ENCODE measurements around the gene PLEKHG1. TPM values are rescaled to one million over a fixed set of nuclear protein-coding genes. Genes with fewer than 3 reads are reported as not detected.

Gene PLEKHG1
- total and polyA plus RNA-seq, 2 experiments from 2014 or later = 0.89 to 2.5 TPM

DNA sequence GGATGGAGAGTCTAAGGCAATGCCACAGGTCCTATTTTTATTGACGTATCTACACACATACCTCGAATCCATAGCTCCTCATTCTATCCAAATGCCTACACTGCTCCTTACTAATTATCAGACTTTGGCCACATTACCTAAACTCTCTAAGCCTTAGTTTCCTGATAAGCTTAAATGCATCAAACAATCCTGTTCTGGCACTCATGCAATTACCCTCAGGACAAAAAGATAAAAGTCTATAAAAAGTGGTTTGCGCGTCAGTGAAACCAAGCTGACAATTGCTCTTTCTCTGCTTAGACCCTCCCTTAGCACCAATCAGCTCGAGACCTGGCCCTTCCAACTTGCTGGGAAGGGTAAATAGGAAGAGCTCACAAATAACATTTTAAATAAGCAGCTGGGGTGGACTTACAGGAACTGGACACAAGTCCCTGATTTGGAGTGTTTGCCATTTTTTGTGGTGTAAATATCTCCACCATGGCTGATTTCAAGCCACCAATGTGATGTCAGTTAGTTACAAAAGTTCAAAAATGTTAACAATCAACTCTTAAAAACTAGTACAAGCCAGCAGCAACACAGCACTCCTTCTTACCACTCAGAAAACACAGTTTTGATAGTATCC, 7.2 kb upstream of the PLEKHG1 start:
- Mint-ChIP-seq H3K27ac (no peak overlapping the region), H3K9me3 (no peaks in the 10 kb centered on the region)

More for the DNA sequence above, 7.2 kb upstream of the PLEKHG1 start:
- no peaks in the 10 kb centered on the region for H3F3A ChIP-seq (replicated peaks; ENCODE audit: low read depth)
- H3K4me3 ChIP-seq = no peak overlapping the region
- H3K27ac ChIP-seq (ENCODE audit: low read depth) = no peak overlapping the region
- no peak for ATAC-seq
- no peaks in the 10 kb centered on the region for H4K20me1 ChIP-seq (replicated peaks; ENCODE audit: insufficient read depth)
- H3K4me1 Mint-ChIP-seq = peaks cover 6% of the 10 kb centered on the region; the same call in 2 of the 3 replicates
- no peaks in the 10 kb centered on the region for H3K36me3 ChIP-seq (ENCODE audit: insufficient read depth)
- H3K79me2 ChIP-seq (replicated peaks; ENCODE audit: insufficient read depth) = no peaks in the 10 kb centered on the region
- H3K4me3 Mint-ChIP-seq = no peak overlapping the region
- H2AFZ ChIP-seq = no peak overlapping the region
- H3K4me2 ChIP-seq = no peak overlapping the region
- no peaks in the 10 kb centered on the region for H3K4me1 ChIP-seq (ENCODE audit: insufficient read depth)
- TF ChIP-seq, protein P1, sequence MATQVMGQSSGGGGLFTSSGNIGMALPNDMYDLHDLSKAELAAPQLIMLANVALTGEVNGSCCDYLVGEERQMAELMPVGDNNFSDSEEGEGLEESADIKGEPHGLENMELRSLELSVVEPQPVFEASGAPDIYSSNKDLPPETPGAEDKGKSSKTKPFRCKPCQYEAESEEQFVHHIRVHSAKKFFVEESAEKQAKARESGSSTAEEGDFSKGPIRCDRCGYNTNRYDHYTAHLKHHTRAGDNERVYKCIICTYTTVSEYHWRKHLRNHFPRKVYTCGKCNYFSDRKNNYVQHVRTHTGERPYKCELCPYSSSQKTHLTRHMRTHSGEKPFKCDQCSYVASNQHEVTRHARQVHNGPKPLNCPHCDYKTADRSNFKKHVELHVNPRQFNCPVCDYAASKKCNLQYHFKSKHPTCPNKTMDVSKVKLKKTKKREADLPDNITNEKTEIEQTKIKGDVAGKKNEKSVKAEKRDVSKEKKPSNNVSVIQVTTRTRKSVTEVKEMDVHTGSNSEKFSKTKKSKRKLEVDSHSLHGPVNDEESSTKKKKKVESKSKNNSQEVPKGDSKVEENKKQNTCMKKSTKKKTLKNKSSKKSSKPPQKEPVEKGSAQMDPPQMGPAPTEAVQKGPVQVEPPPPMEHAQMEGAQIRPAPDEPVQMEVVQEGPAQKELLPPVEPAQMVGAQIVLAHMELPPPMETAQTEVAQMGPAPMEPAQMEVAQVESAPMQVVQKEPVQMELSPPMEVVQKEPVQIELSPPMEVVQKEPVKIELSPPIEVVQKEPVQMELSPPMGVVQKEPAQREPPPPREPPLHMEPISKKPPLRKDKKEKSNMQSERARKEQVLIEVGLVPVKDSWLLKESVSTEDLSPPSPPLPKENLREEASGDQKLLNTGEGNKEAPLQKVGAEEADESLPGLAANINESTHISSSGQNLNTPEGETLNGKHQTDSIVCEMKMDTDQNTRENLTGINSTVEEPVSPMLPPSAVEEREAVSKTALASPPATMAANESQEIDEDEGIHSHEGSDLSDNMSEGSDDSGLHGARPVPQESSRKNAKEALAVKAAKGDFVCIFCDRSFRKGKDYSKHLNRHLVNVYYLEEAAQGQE (IDR thresholded peaks at IDR 0.05; ENCODE audit: unreplicated experiment) = no peak
- TF ChIP-seq EZH2phosphoT487 (IDR thresholded peaks at IDR 0.05; ENCODE audit: unreplicated experiment) = no peak
- TF ChIP-seq EZH2 (IDR thresholded peaks at IDR 0.05; ENCODE audit: low read depth, unreplicated experiment) = no peak
- no peak for TF ChIP-seq POLR2AphosphoS5 (IDR thresholded peaks at IDR 0.05; ENCODE audit: low read depth)
- TF ChIP-seq, protein P2, sequence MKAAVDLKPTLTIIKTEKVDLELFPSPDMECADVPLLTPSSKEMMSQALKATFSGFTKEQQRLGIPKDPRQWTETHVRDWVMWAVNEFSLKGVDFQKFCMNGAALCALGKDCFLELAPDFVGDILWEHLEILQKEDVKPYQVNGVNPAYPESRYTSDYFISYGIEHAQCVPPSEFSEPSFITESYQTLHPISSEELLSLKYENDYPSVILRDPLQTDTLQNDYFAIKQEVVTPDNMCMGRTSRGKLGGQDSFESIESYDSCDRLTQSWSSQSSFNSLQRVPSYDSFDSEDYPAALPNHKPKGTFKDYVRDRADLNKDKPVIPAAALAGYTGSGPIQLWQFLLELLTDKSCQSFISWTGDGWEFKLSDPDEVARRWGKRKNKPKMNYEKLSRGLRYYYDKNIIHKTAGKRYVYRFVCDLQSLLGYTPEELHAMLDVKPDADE (IDR thresholded peaks at IDR 0.05) = no peak
- TF ChIP-seq, protein P3, sequence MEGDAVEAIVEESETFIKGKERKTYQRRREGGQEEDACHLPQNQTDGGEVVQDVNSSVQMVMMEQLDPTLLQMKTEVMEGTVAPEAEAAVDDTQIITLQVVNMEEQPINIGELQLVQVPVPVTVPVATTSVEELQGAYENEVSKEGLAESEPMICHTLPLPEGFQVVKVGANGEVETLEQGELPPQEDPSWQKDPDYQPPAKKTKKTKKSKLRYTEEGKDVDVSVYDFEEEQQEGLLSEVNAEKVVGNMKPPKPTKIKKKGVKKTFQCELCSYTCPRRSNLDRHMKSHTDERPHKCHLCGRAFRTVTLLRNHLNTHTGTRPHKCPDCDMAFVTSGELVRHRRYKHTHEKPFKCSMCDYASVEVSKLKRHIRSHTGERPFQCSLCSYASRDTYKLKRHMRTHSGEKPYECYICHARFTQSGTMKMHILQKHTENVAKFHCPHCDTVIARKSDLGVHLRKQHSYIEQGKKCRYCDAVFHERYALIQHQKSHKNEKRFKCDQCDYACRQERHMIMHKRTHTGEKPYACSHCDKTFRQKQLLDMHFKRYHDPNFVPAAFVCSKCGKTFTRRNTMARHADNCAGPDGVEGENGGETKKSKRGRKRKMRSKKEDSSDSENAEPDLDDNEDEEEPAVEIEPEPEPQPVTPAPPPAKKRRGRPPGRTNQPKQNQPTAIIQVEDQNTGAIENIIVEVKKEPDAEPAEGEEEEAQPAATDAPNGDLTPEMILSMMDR (conservative IDR thresholded peaks at IDR 0.05; ENCODE audit: low read depth in 2 of 2) = no peak
- TF ChIP-seq STAT1 (IDR thresholded peaks at IDR 0.05; ENCODE audit: unreplicated experiment) = no peak
- TF ChIP-seq JUNB (IDR thresholded peaks at IDR 0.05; ENCODE audit: unreplicated experiment) = no peak
- no peak for TF ChIP-seq ZNF331 (CRISPR knock-in tag; IDR thresholded peaks at IDR 0.05; ENCODE audit: low read depth)
- TF ChIP-seq CREB1 (CRISPR knock-in tag; IDR thresholded peaks at IDR 0.05; ENCODE audit: low read depth) = no peak
- TF ChIP-seq NANOG (IDR thresholded peaks at IDR 0.05; ENCODE audit: borderline replicate concordance) = no peak
- TF ChIP-seq, protein P4, sequence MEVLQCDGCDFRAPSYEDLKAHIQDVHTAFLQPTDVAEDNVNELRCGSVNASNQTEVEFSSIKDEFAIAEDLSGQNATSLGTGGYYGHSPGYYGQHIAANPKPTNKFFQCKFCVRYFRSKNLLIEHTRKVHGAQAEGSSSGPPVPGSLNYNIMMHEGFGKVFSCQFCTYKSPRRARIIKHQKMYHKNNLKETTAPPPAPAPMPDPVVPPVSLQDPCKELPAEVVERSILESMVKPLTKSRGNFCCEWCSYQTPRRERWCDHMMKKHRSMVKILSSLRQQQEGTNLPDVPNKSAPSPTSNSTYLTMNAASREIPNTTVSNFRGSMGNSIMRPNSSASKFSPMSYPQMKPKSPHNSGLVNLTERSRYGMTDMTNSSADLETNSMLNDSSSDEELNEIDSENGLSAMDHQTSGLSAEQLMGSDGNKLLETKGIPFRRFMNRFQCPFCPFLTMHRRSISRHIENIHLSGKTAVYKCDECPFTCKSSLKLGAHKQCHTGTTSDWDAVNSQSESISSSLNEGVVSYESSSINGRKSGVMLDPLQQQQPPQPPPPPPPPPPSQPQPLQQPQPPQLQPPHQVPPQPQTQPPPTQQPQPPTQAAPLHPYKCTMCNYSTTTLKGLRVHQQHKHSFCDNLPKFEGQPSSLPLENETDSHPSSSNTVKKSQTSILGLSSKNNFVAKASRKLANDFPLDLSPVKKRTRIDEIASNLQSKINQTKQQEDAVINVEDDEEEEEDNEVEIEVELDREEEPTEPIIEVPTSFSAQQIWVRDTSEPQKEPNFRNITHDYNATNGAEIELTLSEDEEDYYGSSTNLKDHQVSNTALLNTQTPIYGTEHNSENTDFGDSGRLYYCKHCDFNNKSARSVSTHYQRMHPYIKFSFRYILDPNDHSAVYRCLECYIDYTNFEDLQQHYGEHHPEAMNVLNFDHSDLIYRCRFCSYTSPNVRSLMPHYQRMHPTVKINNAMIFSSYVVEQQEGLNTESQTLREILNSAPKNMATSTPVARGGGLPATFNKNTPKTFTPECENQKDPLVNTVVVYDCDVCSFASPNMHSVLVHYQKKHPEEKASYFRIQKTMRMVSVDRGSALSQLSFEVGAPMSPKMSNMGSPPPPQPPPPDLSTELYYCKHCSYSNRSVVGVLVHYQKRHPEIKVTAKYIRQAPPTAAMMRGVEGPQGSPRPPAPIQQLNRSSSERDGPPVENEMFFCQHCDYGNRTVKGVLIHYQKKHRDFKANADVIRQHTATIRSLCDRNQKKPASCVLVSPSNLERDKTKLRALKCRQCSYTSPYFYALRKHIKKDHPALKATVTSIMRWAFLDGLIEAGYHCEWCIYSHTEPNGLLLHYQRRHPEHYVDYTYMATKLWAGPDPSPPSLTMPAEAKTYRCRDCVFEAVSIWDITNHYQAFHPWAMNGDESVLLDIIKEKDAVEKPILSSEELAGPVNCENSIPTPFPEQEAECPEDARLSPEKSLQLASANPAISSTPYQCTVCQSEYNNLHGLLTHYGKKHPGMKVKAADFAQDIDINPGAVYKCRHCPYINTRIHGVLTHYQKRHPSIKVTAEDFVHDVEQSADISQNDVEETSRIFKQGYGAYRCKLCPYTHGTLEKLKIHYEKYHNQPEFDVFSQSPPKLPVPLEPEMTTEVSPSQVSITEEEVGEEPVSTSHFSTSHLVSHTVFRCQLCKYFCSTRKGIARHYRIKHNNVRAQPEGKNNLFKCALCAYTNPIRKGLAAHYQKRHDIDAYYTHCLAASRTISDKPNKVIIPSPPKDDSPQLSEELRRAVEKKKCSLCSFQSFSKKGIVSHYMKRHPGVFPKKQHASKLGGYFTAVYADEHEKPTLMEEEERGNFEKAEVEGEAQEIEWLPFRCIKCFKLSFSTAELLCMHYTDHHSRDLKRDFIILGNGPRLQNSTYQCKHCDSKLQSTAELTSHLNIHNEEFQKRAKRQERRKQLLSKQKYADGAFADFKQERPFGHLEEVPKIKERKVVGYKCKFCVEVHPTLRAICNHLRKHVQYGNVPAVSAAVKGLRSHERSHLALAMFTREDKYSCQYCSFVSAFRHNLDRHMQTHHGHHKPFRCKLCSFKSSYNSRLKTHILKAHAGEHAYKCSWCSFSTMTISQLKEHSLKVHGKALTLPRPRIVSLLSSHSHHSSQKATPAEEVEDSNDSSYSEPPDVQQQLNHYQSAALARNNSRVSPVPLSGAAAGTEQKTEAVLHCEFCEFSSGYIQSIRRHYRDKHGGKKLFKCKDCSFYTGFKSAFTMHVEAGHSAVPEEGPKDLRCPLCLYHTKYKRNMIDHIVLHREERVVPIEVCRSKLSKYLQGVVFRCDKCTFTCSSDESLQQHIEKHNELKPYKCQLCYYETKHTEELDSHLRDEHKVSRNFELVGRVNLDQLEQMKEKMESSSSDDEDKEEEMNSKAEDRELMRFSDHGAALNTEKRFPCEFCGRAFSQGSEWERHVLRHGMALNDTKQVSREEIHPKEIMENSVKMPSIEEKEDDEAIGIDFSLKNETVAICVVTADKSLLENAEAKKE (CRISPR knock-in tag; IDR thresholded peaks at IDR 0.05) = no peak
- no peak for DNase-seq (ENCODE audit: low spot score)
- H3K27me3 ChIP-seq (ENCODE audit: insufficient read depth) = peaks cover 13% of the 10 kb centered on the region
- H3K36me3 Mint-ChIP-seq (ENCODE audit: low read depth) = no peaks in the 10 kb centered on the region
- H3K27me3 Mint-ChIP-seq (ENCODE audit: insufficient read depth, low read depth, poor library complexity) = no peaks in the 10 kb centered on the region
- H3K9me2 ChIP-seq (ENCODE audit: insufficient read depth) = no peaks in the 10 kb centered on the region
